Measurements from ENCODE around the gene BBS12. TPM values are rescaled to one million over a fixed set of nuclear protein-coding genes. Genes with fewer than 3 reads are reported as not detected.
A peak's percentile ranks its signal among the peaks of the same experiment; 100 is the strongest.

BBS12 gene
- total and polyA plus RNA-seq, 2 donors (not counting 3 experiments of a cell fraction or from before 2014, with no cell fraction given) = 0.91 to 2.3 TPM

DNA sequence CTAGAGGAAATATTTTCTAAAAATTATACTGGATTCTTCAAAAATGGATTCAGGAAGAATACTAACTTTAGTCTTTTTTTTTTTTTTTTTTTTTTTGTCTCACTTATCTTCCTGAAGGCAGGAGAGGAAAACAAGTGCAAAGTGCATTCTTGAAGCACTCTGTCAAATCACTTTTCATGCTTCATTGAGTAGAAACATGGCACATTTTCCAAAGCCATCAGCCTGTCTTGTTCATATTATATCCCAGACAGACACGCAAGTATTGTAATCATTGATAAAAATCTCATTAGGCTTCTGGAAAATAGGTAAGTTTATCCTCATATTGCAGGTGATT, 1.2 kb downstream of the BBS12 start:
- H3K79me2 ChIP-seq (ENCODE audit: control insufficient read depth, insufficient read depth, low read length) = no peaks in the 10 kb centered on the region
- DNase-seq (ENCODE audit: low read depth, low spot score) = no peak
- ChIA-PET CTCF (interaction anchor here (2.7 kb wide), 1 partner anchor 16 kb away, joined by 33 read pairs; no protein-coding TSS in a partner anchor), POLR2A (interaction anchor here (0.7 kb wide), 1 partner anchor 62 kb away, joined by 3 read pairs; no protein-coding TSS in a partner anchor)
- no peak overlapping the region for H2AFZ ChIP-seq (ENCODE audit: low read depth, low read length)
- FAIRE-seq = no peak
- TF ChIP-seq POLR2AphosphoS5 (IDR thresholded peaks at IDR 0.05; ENCODE audit: insufficient read depth, low read depth, low read length) = no peak
- no peak for TF ChIP-seq MAX (IDR thresholded peaks at IDR 0.05; ENCODE audit: insufficient read depth, insufficient read length)
- TF ChIP-seq JUN (IDR thresholded peaks at IDR 0.05; ENCODE audit: borderline replicate concordance, insufficient read depth, insufficient read length, low read depth) = no peak
- TF ChIP-seq GATA2 (IDR thresholded peaks at IDR 0.05; ENCODE audit: insufficient read depth, insufficient read length, low read depth, low read length) = no peak
- no peak overlapping the region for H3K4me3 ChIP-seq (replicated peaks in 1 of 3; ENCODE audit: insufficient read depth in 1 of 3, low read depth in 1 of 3, low read length in 3 of 3)
- dilution Hi-C loops (cut with MboI; ENCODE audit: extremely low pct_ligation_motif_present, low sequenced_read_pairs) = no loop called here
- no peaks in the 10 kb centered on the region for H3K9me3 ChIP-seq (replicated peaks; ENCODE audit: control insufficient read depth, insufficient read depth, low read length)
- no peaks in the 10 kb centered on the region for H4K20me1 ChIP-seq (replicated peaks; ENCODE audit: control insufficient read depth, extremely low read depth, insufficient read depth, low read length)
- no peak overlapping the region for H3K9ac ChIP-seq (replicated peaks; ENCODE audit: extremely low read depth, insufficient read depth, low read length)
- H3K9me1 ChIP-seq (replicated peaks; ENCODE audit: control insufficient read depth, extremely low read depth, insufficient read depth, low read length) = no peaks in the 10 kb centered on the region
- H3K4me2 ChIP-seq (ENCODE audit: insufficient read depth, low read length) = peak overlapping the region; percentile 82
- H3K36me3 ChIP-seq (ENCODE audit: control insufficient read depth in 2 of 2, extremely low read depth in 1 of 2, insufficient read depth in 2 of 2, low read length in 2 of 2) = no peaks in the 10 kb centered on the region
- H3K27me3 ChIP-seq (ENCODE audit: control insufficient read depth in 2 of 2, insufficient read depth in 2 of 2, low read length in 2 of 2) = no peaks in the 10 kb centered on the region
- H3K27ac ChIP-seq (ENCODE audit: insufficient read depth, low read depth, low read length) = peak overlapping the region; percentile 9
- no TSS peak for BruUV-seq (replicated peaks)
- H3K4me1 ChIP-seq (ENCODE audit: control insufficient read depth, extremely low read depth, insufficient read depth, low read length) = peaks cover 7% of the 10 kb centered on the region
- intact Hi-C loops (cut with micrococcal nuclease) = loop anchor here (2.0 to 5.0 kb wide), 2 partner anchors 61 to 189 kb away; partner anchors contain the start of gene NUDT6

- dilution Hi-C loops (cut with MboI; ENCODE audit: extremely low pct_ligation_motif_present, low sequenced_read_pairs) = no loop called here
- H2AFZ ChIP-seq (ENCODE audit: low read depth, low read length) = no peak overlapping the region
- no peaks in the 10 kb centered on the region for H3K27me3 ChIP-seq (ENCODE audit: control insufficient read depth in 2 of 2, insufficient read depth in 2 of 2, low read length in 2 of 2)
- no peaks in the 10 kb centered on the region for H3K36me3 ChIP-seq (ENCODE audit: control insufficient read depth in 2 of 2, extremely low read depth in 1 of 2, insufficient read depth in 2 of 2, low read length in 2 of 2)
- intact Hi-C loops (cut with micrococcal nuclease) = no loop called here
- no peak overlapping the region for H3K9ac ChIP-seq (replicated peaks; ENCODE audit: extremely low read depth, insufficient read depth, low read length)
- no peak overlapping the region for H3K4me2 ChIP-seq (ENCODE audit: insufficient read depth, low read length)
- H3K9me1 ChIP-seq (replicated peaks; ENCODE audit: control insufficient read depth, extremely low read depth, insufficient read depth, low read length) = no peaks in the 10 kb centered on the region
- BruUV-seq (replicated peaks) = no TSS peak
- no peaks in the 10 kb centered on the region for H3K4me1 ChIP-seq (ENCODE audit: control insufficient read depth, extremely low read depth, insufficient read depth, low read length)
- H3K27ac ChIP-seq (ENCODE audit: insufficient read depth, low read depth, low read length) = no peak overlapping the region
- no peak overlapping the region for H3K4me3 ChIP-seq (replicated peaks in 1 of 3; ENCODE audit: insufficient read depth in 1 of 3, low read depth in 1 of 3, low read length in 3 of 3)
- ChIA-PET CTCF (interaction anchor here (1.6 to 2.2 kb wide), 2 partner anchors 19 to 22 kb away, joined by 5 to 6 read pairs; no protein-coding TSS in a partner anchor), POLR2A (no interaction called here)
- peak; percentile 10 for TF ChIP-seq FOS (IDR thresholded peaks at IDR 0.05; ENCODE audit: borderline replicate concordance, insufficient read depth, low read length)
- TF ChIP-seq GATA2 (IDR thresholded peaks at IDR 0.05; ENCODE audit: insufficient read depth, insufficient read length, low read depth, low read length) = no peak
- H4K20me1 ChIP-seq (replicated peaks; ENCODE audit: control insufficient read depth, extremely low read depth, insufficient read depth, low read length) = no peaks in the 10 kb centered on the region
- no peak for DNase-seq (ENCODE audit: low read depth, low spot score)
- H3K9me3 ChIP-seq (replicated peaks; ENCODE audit: control insufficient read depth, insufficient read depth, low read length) = no peaks in the 10 kb centered on the region
- no peak for FAIRE-seq
- H3K79me2 ChIP-seq (ENCODE audit: control insufficient read depth, insufficient read depth, low read length) = no peaks in the 10 kb centered on the region
These were observed 6.7 kb downstream of the BBS12 start for GRCh38 chr4:122739174-122739573.

Data from endothelial cell of umbilical vein (primary cell).